HepG2 (cell line): ENCODE measurements around the gene RFFL. TPM values are rescaled to one million over a fixed set of nuclear protein-coding genes. Genes with fewer than 3 reads are reported as not detected.
A peak's percentile ranks its signal among the peaks of the same experiment; 100 is the strongest.

Experiments
- AGO2 ChIP-seq: fragments of 200-400 bp; formaldehyde crosslinking; optimal IDR thresholded peaks from 2 replicates; pipeline ENCODE3; 2017; ENCODE audit warnings: mild to moderate bottlenecking, low read depth, low read length, moderate library complexity
- DNMT3B ChIP-seq: conservative IDR thresholded peaks from 2 replicates; pipeline ENCODE4 v1.6.1; 2016; ENCODE audit warnings: missing biosample characterization, control low read depth
- DPF2 ChIP-seq: sonication (generic); formaldehyde crosslinking; IDR thresholded peaks from 2 replicates; pipeline ENCODE4 v1.4.0; 2020; ENCODE audit warnings: mild to moderate bottlenecking, low read depth, missing genetic modification reagents, borderline replicate concordance
- ELF4 ChIP-seq: sonication (generic); formaldehyde crosslinking; IDR thresholded peaks from 2 replicates; pipeline ENCODE4 v1.5.0; 2020; ENCODE audit warnings: missing genetic modification reagents, mild to moderate bottlenecking, moderate library complexity, borderline replicate concordance
- ESRRA ChIP-seq: sonication (generic); formaldehyde crosslinking; IDR thresholded peaks from 2 replicates; pipeline ENCODE4 v1.5.1; 2020; ENCODE audit warnings: mild to moderate bottlenecking, low read depth, missing genetic modification reagents
- FLYWCH1 ChIP-seq: sonication (generic); formaldehyde crosslinking; IDR thresholded peaks from 2 replicates; pipeline ENCODE4 v1.8.1; 2023; ENCODE audit warnings: mild to moderate bottlenecking, missing genetic modification reagents
- MXD4 ChIP-seq: IDR thresholded peaks from 2 replicates; pipeline ENCODE4 v1.6.1; 2016; ENCODE audit warnings: mild to moderate bottlenecking, missing biosample characterization, missing genetic modification reagents
- POLR2G ChIP-seq: fragments of 200-400 bp; formaldehyde crosslinking; IDR thresholded peaks from 2 replicates; pipeline ENCODE4 v1.6.1; 2018; ENCODE audit warnings: mild to moderate bottlenecking, low read depth, low read length, moderate library complexity
- SAP130 ChIP-seq: IDR thresholded peaks from 2 replicates; pipeline ENCODE4 v1.6.1; 2016; ENCODE audit warnings: low read depth
- SOX6 ChIP-seq, 2 experiments: fragments of 450-650 bp in 1 of 2; sonication (generic) in 1 of 2; formaldehyde crosslinking in 1 of 2; IDR thresholded peaks; 2 replicates each; pipeline versions ENCODE4 v1.4.0 to v1.6.1; 2017 to 2020; ENCODE audit warnings: antibody characterized with exemption in 1 of 2, mild to moderate bottlenecking in 1 of 2, missing genetic modification reagents in 1 of 2
- TEAD3 ChIP-seq: optimal IDR thresholded peaks from 2 replicates; pipeline ENCODE3; 2016; ENCODE audit warnings: borderline replicate concordance
- U2AF1 ChIP-seq: fragments of 200-400 bp; formaldehyde crosslinking; optimal IDR thresholded peaks from 2 replicates; pipeline ENCODE3; 2017; ENCODE audit warnings: mild to moderate bottlenecking, low read depth, low read length
- ZKSCAN5 ChIP-seq: sonication (generic); formaldehyde crosslinking; IDR thresholded peaks from 2 replicates; pipeline ENCODE4 v1.5.1; 2020; ENCODE audit warnings: mild to moderate bottlenecking, missing genetic modification reagents
- ZNF263 ChIP-seq: sonication (generic); formaldehyde crosslinking; IDR thresholded peaks from 2 replicates; pipeline ENCODE4 v1.4.0; 2020; ENCODE audit warnings: missing genetic modification reagents
- ZNF274 ChIP-seq: sonication (generic); formaldehyde crosslinking; IDR thresholded peaks from 2 replicates; pipeline ENCODE4 v1.5.1; 2020; ENCODE audit warnings: mild to moderate bottlenecking, missing genetic modification reagents
- ZNF569 ChIP-seq: sonication (generic); formaldehyde crosslinking; IDR thresholded peaks from 2 replicates; pipeline ENCODE4 v1.5.0; 2020; ENCODE audit warnings: mild to moderate bottlenecking, missing genetic modification reagents, moderate library complexity, borderline replicate concordance
- ZNF660 ChIP-seq: sonication (generic); formaldehyde crosslinking; IDR thresholded peaks from 2 replicates; pipeline ENCODE4 v1.5.1; 2020; ENCODE audit warnings: mild to moderate bottlenecking, low read depth, missing genetic modification reagents, borderline replicate concordance
- ZNF816 ChIP-seq: sonication (generic); formaldehyde crosslinking; IDR thresholded peaks from 2 replicates; pipeline ENCODE4 v1.8.0; 2022; ENCODE audit warnings: missing genetic modification reagents, mild to moderate bottlenecking, borderline replicate concordance
- polyA plus RNA-seq, 8 experiments: library from polyadenylated mRNA; depleted of rRNA in 3 of 8; stranded (reverse) in 7 of 8; unstranded in 1 of 8; fragments of >200 nt; fragmentation: Illumina TruSeq in 4 of 8; extraction: Trizol in 4 of 8; gene quantifications; 2 replicates each; pipeline versions ENCODE4 v1.2.1 to v1.2.3, GENCODE V29; 2011 to 2016; ENCODE audit warnings: low read depth in 4 of 8, missing spikeins in 1 of 8, mixed read lengths in 1 of 8; ENCODE audit not compliant: insufficient read depth in 1 of 8
- total RNA-seq, 5 experiments: library from RNA; depleted of rRNA; stranded (reverse); fragments of >200 nt; fragmentation: Illumina TruSeq; extraction: Trizol; gene quantifications; 2 replicates each; pipeline ENCODE4 v1.2.3, GENCODE V29; 2016; ENCODE audit warnings: low read depth in 1 of 5
- TF ChIP-seq, protein P1 (sequence below): sonication (generic); formaldehyde crosslinking; IDR thresholded peaks from 2 replicates; pipeline ENCODE4 v1.4.0; 2020; ENCODE audit warnings: missing genetic modification reagents
- TF ChIP-seq, protein P2 (sequence below): sonication (generic); formaldehyde crosslinking; IDR thresholded peaks from 2 replicates; pipeline ENCODE4 v1.4.0; 2020; ENCODE audit warnings: mild to moderate bottlenecking, missing genetic modification reagents
- TF ChIP-seq, protein P3 (sequence below), 2 experiments: sonication (generic) in 1 of 2; formaldehyde crosslinking in 1 of 2; IDR thresholded peaks; 2 replicates each; pipeline versions ENCODE4 v1.5.1 to v1.6.1; 2011 to 2020; ENCODE audit warnings: borderline replicate concordance in 1 of 2, low read depth in 1 of 2, low read length in 1 of 2, mild to moderate bottlenecking in 1 of 2, missing genetic modification reagents in 1 of 2, moderate library complexity in 1 of 2

RFFL gene
- total and polyA plus RNA-seq, 2 of the 13 experiments (the other 11 are each of a cell fraction or from before 2014, with no cell fraction given), result 24.3 to 48.6 TPM

DNA sequence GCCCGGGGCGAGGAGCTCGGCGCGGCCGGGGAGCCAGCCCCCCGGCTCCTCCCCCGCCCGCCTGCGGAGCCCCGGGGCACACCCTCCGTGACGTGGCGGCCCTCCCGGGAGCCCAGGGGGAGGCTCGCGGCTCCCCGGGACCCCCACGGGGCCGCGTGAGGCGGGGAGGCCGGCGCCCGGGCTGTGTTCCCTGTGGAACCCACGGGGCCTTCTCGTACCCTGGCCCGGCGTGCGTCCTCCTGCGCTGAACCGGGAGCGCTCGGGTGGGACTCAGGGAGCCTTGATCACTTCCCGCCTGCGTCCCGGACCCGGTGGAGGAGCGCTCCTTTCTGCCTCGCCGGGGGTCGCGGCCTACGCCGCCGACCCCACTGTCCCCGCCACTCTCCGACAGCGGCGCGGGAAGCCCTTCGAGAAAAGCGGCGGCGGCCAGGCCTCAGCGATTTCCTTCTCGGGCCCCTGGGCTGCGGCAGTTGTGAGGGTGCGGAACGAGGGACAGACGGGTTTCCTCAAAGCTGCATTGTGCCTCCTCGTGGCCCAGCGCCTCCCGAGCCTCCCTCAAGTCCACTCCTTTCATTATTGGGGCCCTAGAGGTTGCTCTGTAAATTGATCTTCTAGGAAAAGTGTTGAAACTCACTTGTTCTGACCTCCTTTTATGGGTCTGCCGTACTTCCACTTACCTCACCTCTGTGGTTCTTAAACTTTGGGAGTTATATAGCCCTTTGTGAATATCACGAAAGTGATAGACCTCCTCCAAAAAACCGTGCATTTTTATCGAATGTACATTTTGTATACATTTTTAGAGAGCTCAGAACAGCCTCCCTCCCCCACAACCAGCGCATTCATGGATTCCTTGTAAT, 82.6 kb downstream of the RFFL start (continued):
- TF ChIP-seq DPF2, result no peak
- 0 out of 2 replicates have a peak, but pooled peaks have one; percentile 16 for TF ChIP-seq ZNF816 (CRISPR knock-in tag)
- peak; percentile 89 for TF ChIP-seq AGO2
- TF ChIP-seq ZNF569 (CRISPR knock-in tag), result no peak
- TF ChIP-seq FLYWCH1, result no peak
- TF ChIP-seq DNMT3B, result peak; percentile 85; the same call in 1 of the 2 replicates
- TF ChIP-seq, protein P1, sequence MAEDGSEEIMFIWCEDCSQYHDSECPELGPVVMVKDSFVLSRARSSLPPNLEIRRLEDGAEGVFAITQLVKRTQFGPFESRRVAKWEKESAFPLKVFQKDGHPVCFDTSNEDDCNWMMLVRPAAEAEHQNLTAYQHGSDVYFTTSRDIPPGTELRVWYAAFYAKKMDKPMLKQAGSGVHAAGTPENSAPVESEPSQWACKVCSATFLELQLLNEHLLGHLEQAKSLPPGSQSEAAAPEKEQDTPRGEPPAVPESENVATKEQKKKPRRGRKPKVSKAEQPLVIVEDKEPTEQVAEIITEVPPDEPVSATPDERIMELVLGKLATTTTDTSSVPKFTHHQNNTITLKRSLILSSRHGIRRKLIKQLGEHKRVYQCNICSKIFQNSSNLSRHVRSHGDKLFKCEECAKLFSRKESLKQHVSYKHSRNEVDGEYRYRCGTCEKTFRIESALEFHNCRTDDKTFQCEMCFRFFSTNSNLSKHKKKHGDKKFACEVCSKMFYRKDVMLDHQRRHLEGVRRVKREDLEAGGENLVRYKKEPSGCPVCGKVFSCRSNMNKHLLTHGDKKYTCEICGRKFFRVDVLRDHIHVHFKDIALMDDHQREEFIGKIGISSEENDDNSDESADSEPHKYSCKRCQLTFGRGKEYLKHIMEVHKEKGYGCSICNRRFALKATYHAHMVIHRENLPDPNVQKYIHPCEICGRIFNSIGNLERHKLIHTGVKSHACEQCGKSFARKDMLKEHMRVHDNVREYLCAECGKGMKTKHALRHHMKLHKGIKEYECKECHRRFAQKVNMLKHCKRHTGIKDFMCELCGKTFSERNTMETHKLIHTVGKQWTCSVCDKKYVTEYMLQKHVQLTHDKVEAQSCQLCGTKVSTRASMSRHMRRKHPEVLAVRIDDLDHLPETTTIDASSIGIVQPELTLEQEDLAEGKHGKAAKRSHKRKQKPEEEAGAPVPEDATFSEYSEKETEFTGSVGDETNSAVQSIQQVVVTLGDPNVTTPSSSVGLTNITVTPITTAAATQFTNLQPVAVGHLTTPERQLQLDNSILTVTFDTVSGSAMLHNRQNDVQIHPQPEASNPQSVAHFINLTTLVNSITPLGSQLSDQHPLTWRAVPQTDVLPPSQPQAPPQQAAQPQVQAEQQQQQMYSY (CRISPR knock-in tag), result peak; percentile 85
- 0 out of 2 replicates have a peak, but pooled peaks have one; percentile 36 for TF ChIP-seq ZKSCAN5 (CRISPR knock-in tag)
- no peak for TF ChIP-seq SOX6 (IDR thresholded peaks at IDR 0.05)
- peak; percentile 17; the same call in 1 of the 2 replicates for TF ChIP-seq SOX6 (CRISPR knock-in tag; IDR thresholded peaks at IDR 0.05)
- TF ChIP-seq SAP130 (CRISPR knock-in tag), result peak; percentile 66
- TF ChIP-seq ZNF263, result peak; percentile 62
- TF ChIP-seq TEAD3 (CRISPR knock-in tag), result no peak
- peak; percentile 45 for TF ChIP-seq U2AF1
- TF ChIP-seq, protein P2, sequence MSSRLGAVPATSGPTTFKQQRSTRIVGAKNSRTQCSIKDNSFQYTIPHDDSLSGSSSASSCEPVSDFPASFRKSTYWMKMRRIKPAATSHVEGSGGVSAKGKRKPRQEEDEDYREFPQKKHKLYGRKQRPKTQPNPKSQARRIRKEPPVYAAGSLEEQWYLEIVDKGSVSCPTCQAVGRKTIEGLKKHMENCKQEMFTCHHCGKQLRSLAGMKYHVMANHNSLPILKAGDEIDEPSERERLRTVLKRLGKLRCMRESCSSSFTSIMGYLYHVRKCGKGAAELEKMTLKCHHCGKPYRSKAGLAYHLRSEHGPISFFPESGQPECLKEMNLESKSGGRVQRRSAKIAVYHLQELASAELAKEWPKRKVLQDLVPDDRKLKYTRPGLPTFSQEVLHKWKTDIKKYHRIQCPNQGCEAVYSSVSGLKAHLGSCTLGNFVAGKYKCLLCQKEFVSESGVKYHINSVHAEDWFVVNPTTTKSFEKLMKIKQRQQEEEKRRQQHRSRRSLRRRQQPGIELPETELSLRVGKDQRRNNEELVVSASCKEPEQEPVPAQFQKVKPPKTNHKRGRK, result no peak
- TF ChIP-seq POLR2G, result peak; percentile 79
- TF ChIP-seq, protein P3, sequence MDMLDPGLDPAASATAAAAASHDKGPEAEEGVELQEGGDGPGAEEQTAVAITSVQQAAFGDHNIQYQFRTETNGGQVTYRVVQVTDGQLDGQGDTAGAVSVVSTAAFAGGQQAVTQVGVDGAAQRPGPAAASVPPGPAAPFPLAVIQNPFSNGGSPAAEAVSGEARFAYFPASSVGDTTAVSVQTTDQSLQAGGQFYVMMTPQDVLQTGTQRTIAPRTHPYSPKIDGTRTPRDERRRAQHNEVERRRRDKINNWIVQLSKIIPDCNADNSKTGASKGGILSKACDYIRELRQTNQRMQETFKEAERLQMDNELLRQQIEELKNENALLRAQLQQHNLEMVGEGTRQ (IDR thresholded peaks at IDR 0.05; ENCODE audit: low read depth, low read length), result no peak
- TF ChIP-seq, protein P3 (CRISPR knock-in tag; IDR thresholded peaks at IDR 0.05; ENCODE audit: borderline replicate concordance), result peak; percentile 2; the same call in 1 of the 2 replicates
- peak; percentile 12; the same call in 1 of the 2 replicates for TF ChIP-seq ESRRA (CRISPR knock-in tag)
- TF ChIP-seq ELF4 (CRISPR knock-in tag), result peak; percentile 75; the same call in 1 of the 2 replicates
- TF ChIP-seq ZNF660, result no peak
- 0 out of 2 replicates have a peak, but pooled peaks have one; percentile 1 for TF ChIP-seq MXD4 (CRISPR knock-in tag)
- no peak; the same call in 1 of the 2 replicates for TF ChIP-seq ZNF274
